Immature natural killer cell (primary cell): ENCODE measurements around the gene SIAE. TPM values are rescaled to one million over a fixed set of nuclear protein-coding genes. Genes with fewer than 3 reads are reported as not detected.
"Not testable (repeated sequence)": the region's sequence is repeated elsewhere in the genome, so short reads cannot be mapped to it uniquely, and the experiment has no call there.

Experiments used
- DNase-seq, 3 donors: peaks; one replicate each; pipeline ENCODE4 v3.0.0; 2022; ENCODE audit warnings: mixed read lengths in 1 of 3
- H3K27ac Mint-ChIP-seq, 6 donors: one replicate each; pipeline ENCODE4 v1.8.0; 2020; ENCODE audit warnings: mixed read lengths in 6 of 6, mild to moderate bottlenecking in 5 of 6, inconsistent platforms in 4 of 6, moderate library complexity in 3 of 6
- H3K27me3 Mint-ChIP-seq, 3 donors: one replicate each; pipeline ENCODE4 v1.8.0; 2020 to 2021; ENCODE audit warnings: low read depth in 3 of 3, mild to moderate bottlenecking in 3 of 3, mixed read lengths in 3 of 3, moderate library complexity in 3 of 3, inconsistent platforms in 1 of 3
- H3K36me3 Mint-ChIP-seq, 3 donors: one replicate each; pipeline ENCODE4 v1.8.0; 2020; ENCODE audit warnings: mixed read lengths in 3 of 3, inconsistent platforms in 2 of 3, mild to moderate bottlenecking in 2 of 3
- H3K4me1 Mint-ChIP-seq, 2 donors: one replicate each; pipeline ENCODE4 v1.8.0; 2020; ENCODE audit warnings: inconsistent platforms in 2 of 2, mild to moderate bottlenecking in 2 of 2, mixed read lengths in 2 of 2, moderate library complexity in 1 of 2
- H3K4me3 Mint-ChIP-seq, 5 donors: one replicate each; pipeline ENCODE4 v1.8.0; 2020; ENCODE audit warnings: mild to moderate bottlenecking in 5 of 5, mixed read lengths in 5 of 5, inconsistent platforms in 3 of 5, moderate library complexity in 3 of 5
- H3K9me3 Mint-ChIP-seq, 6 donors: one replicate each; pipeline ENCODE4 v1.8.0; 2020; ENCODE audit warnings: mild to moderate bottlenecking in 6 of 6, mixed read lengths in 6 of 6, inconsistent platforms in 4 of 6, moderate library complexity in 3 of 6
- polyA plus RNA-seq, 3 donors: library from polyadenylated mRNA; unstranded; fragments of 300-500 nt; fragmentation: Illumina TruSeq; gene quantifications; one replicate each; pipeline ENCODE4 v1.2.3, GENCODE V29; 2021

Gene SIAE
- polyA plus RNA-seq, 3 donors from 2014 or later = 1.7 to 2.9 (median 2.6) TPM

DNA sequence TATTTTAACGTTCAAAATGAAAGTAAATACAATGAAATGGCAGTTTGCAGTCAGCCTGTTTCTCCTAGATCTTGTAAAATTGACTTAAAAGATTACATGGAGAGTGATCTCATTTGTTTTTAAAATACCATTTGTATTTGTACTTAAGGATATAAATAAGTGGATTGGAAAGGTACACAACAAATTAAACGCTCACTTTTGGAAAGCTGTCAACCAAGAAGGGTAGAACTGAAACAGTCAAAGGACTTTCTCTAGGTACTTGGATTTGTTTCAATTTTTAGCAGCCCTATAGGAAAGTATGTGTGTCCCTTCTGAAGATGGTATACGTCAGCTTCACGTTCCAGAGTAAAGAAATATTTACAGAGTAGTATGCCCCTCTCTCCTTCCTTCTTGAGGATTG is 43.6 kb downstream of the SIAE start:
- DNase-seq = no peak
- H3K27me3 Mint-ChIP-seq = no peaks in the 10 kb centered on the region
- H3K4me1 Mint-ChIP-seq = peaks cover 14 to 29% of the 10 kb centered on the region in 2 donors
- peaks cover 3 to 55% (median 28%) of the 10 kb centered on the region in 3 donors for H3K36me3 Mint-ChIP-seq
- no peaks in the 10 kb centered on the region for H3K9me3 Mint-ChIP-seq
- H3K27ac Mint-ChIP-seq = peak overlapping the region in 1 of 6 donors; percentile 57
- no peak overlapping the region for H3K4me3 Mint-ChIP-seq

- Mint-ChIP-seq H3K4me1 (peaks cover 32 to 54% of the 10 kb centered on the region in 2 donors), H3K36me3 (peaks cover 2 to 47% (median 23%) of the 10 kb centered on the region in 3 donors), H3K27ac (no peak overlapping the region), H3K9me3 (no peaks in the 10 kb centered on the region), H3K4me3 (no peak overlapping the region), H3K27me3 (peaks cover 0 to 7% (median 0%) of the 10 kb centered on the region in 3 donors)
- DNase-seq = no peak
Measured at GRCh38 chr11:124627546-124627945, 46.0 kb downstream of the SIAE start.

- H3K36me3 Mint-ChIP-seq = peaks cover 0 to 27% (median 16%) of the 10 kb centered on the region in 3 donors
- H3K4me1 Mint-ChIP-seq = peaks cover 37 to 60% of the 10 kb centered on the region in 2 donors
- H3K27ac Mint-ChIP-seq = peak overlapping the region in 3 of 6 donors; percentile 32 to 82 (median 68)
- DNase-seq = no peak
- no peak overlapping the region for H3K4me3 Mint-ChIP-seq
- H3K9me3 Mint-ChIP-seq = no peaks in the 10 kb centered on the region
- peaks cover 0 to 9% (median 5%) of the 10 kb centered on the region in 3 donors for H3K27me3 Mint-ChIP-seq
Measured at GRCh38 chr11:124625504-124626168, 47.9 kb downstream of the SIAE start.

GRCh38 chr11:124623861-124624525 is 49.5 kb downstream of the SIAE start:
- H3K4me3 Mint-ChIP-seq = peak overlapping the region; percentile 91 to 99 (median 98)
- H3K27ac Mint-ChIP-seq = peak overlapping the region; percentile 92 to 99 (median 98)
- peaks cover 4 to 9% (median 5%) of the 10 kb centered on the region in 3 donors for H3K27me3 Mint-ChIP-seq
- H3K36me3 Mint-ChIP-seq = peaks cover 0 to 21% (median 16%) of the 10 kb centered on the region in 3 donors
- no peaks in the 10 kb centered on the region for H3K9me3 Mint-ChIP-seq
- peaks cover 36 to 60% of the 10 kb centered on the region in 2 donors for H3K4me1 Mint-ChIP-seq
- DNase-seq = no peak

DNA sequence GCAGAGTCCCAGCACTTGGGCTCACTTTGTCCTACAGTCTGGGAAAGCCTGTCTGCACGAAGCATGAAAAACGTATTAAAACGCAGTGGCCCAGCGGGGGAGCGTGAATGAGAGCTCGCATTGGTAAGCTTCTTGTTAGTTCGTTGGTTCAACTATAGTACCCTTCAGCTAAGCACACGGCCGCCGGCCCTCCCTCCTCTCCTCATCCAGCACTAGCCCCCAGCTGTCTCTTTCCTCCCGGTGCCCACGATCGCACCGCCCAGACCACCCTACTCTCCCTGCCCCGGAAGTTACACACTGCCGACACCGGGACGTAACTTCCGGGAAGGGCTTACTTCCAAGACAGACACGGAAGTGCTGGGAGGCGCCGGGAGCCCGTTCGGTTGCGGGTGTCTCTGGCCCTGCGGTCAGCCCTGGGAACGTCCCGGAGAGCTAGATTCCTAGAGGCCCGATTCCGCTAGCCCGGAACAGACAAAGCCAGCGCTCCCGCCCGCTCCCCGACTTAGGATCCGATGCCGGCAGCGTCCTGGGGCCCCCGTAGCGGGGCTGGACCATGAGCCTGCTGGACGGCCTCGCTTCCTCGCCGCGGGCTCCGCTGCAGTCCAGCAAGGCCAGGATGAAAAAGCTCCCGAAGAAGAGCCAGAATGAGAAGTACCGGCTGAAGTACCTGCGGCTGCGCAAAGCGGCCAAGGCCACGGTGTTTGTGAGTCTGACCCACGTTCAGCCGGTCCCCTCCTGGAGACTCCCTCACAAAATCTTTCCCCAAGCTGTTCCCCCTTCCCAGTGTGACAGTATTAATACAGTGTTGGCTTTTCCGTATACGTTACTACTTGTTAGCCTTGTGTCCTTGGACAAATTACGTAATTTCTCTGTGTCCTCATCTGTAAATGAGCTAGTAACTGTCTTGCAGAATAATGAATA is 50.7 kb downstream of the SIAE start, which contains the start of gene TBRG1:
Gene TBRG1, plus strand, starts transcription at position 334 of the 921 bp plus-strand sequence. Its CDS starts 220 bp downstream, at position 554.
- Mint-ChIP-seq H3K27me3 (peaks cover 5 to 9% (median 7%) of the 10 kb centered on the region in 3 donors), H3K27ac (peak within 1 kb of the TSS; percentile 92 to 99 (median 98)), H3K4me3 (peak within 1 kb of the TSS; percentile 91 to 99 (median 98)), H3K36me3 (peaks cover 0 to 13% (median 9%) of the 10 kb centered on the region in 3 donors), H3K9me3 (no peaks in the 10 kb centered on the region), H3K4me1 (peaks cover 36 to 60% of the 10 kb centered on the region in 2 donors)
- peak; percentile 81 to 85 (median 84) for DNase-seq

DNA sequence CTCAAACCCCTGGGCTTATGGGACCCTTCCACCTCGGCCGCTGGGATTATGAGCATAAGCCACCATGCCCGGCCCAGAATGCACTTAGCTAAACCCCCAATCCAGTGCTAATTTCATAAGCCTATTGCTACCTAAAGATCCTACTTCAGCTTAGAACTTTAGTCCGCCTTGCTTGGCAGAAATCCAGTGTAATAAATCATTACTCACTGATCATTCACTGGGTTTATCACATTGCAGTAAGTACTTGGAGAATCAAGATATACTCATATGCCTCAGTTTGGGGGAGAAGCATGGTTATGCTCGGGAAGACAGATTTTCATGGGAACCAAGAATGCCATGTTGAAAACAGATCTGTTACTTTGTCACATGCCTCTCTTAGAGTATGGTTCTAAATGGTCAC is 54.7 kb downstream of the SIAE start:
- Mint-ChIP-seq H3K4me1 (peaks cover 15 to 23% of the 10 kb centered on the region in 2 donors), H3K36me3 (peaks cover 0 to 4% (median 0%) of the 10 kb centered on the region in 3 donors)

DNA sequence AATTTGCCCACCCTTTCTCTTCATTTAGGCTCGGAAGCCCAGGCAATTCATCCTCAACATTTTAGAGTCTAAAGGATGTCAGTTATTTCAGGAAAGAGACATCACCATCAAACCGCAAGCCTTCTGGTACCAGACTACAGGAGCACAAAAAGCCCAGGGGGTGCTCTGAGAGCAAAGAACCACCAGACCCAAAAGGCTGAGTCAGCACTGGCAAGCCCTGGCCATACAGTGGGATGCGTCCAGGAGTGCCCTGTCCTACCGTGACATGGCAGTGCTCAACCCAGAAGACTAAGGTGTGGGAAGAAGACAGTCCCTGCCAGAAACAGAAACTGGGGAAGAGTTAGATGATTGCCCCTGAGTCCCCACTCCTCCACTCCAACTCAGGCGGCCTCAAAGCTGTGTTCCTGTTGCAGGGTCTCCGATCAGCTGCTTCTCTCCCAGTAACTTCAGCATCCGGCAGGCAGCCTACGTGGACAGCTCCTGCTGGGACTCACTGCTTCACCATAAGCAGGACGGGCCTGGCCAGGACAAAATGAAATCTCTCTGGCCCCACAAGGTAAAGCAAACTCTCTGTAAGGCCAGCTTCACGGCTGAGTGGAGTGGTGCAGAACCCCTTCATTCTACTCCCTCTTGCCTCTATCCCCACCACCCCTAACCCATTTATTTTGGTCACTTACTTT is 60.8 kb downstream of the SIAE start:
- peaks cover 0 to 7% (median 1%) of the 10 kb centered on the region in 3 donors for H3K27me3 Mint-ChIP-seq
- no peak for DNase-seq
- H3K27ac Mint-ChIP-seq = no peak overlapping the region
- H3K9me3 Mint-ChIP-seq = no peaks in the 10 kb centered on the region
- no peaks in the 10 kb centered on the region for H3K4me1 Mint-ChIP-seq
- H3K4me3 Mint-ChIP-seq = no peak overlapping the region
- peaks cover 0 to 3% (median 0%) of the 10 kb centered on the region in 3 donors for H3K36me3 Mint-ChIP-seq

More for the DNA sequence above, 54.7 kb downstream of the SIAE start:
- Mint-ChIP-seq H3K9me3 (no peaks in the 10 kb centered on the region), H3K4me3 (no peak overlapping the region), H3K27me3 (peaks cover 6 to 11% (median 9%) of the 10 kb centered on the region in 3 donors), H3K27ac (no peak overlapping the region)
- no peak for DNase-seq

GRCh38 chr11:124612045-124612444 is 61.5 kb downstream of the SIAE start:
- no peaks in the 10 kb centered on the region for H3K36me3 Mint-ChIP-seq
- no peaks in the 10 kb centered on the region for H3K9me3 Mint-ChIP-seq
- no peak for DNase-seq
- no peak overlapping the region for H3K27ac Mint-ChIP-seq
- H3K4me1 Mint-ChIP-seq = no peaks in the 10 kb centered on the region
- H3K27me3 Mint-ChIP-seq = peaks cover 0 to 7% (median 2%) of the 10 kb centered on the region in 3 donors
- H3K4me3 Mint-ChIP-seq = no peak overlapping the region

- no peak within 1 kb of the TSS for H3K27ac Mint-ChIP-seq
- no peak within 1 kb of the TSS for H3K4me3 Mint-ChIP-seq
- peaks cover 0 to 7% (median 2%) of the 10 kb centered on the region in 3 donors for H3K27me3 Mint-ChIP-seq
- H3K36me3 Mint-ChIP-seq = no peaks in the 10 kb centered on the region
- no peaks in the 10 kb centered on the region for H3K4me1 Mint-ChIP-seq
- no peaks in the 10 kb centered on the region for H3K9me3 Mint-ChIP-seq
- DNase-seq = no peak
Measured at GRCh38 chr11:124611064-124611463, 62.5 kb downstream of the SIAE start, which contains the start of gene PANX3. Gene PANX3 (plus strand): TSS chr11:124611428. CDS start chr11:124611557, 129 bp downstream.

GRCh38 chr11:124610295-124610694 is 63.2 kb downstream of the SIAE start:
- DNase-seq = no peak
- Mint-ChIP-seq H3K4me3 (no peak overlapping the region), H3K4me1 (no peaks in the 10 kb centered on the region), H3K27me3 (peaks cover 0 to 4% (median 2%) of the 10 kb centered on the region in 3 donors), H3K9me3 (no peaks in the 10 kb centered on the region), H3K27ac (no peak overlapping the region), H3K36me3 (no peaks in the 10 kb centered on the region)

GRCh38 chr11:124608147-124608546 is 65.4 kb downstream of the SIAE start:
- Mint-ChIP-seq H3K27me3 (peaks cover 0 to 9% (median 2%) of the 10 kb centered on the region in 3 donors), H3K4me3 (no peak overlapping the region), H3K36me3 (no peaks in the 10 kb centered on the region), H3K9me3 (no peaks in the 10 kb centered on the region), H3K4me1 (no peaks in the 10 kb centered on the region), H3K27ac (no peak overlapping the region)
- DNase-seq = no peak

- no peak for DNase-seq
- no peaks in the 10 kb centered on the region for H3K4me1 Mint-ChIP-seq
Measured at GRCh38 chr11:124605719-124606118, 67.8 kb downstream of the SIAE start.

DNA sequence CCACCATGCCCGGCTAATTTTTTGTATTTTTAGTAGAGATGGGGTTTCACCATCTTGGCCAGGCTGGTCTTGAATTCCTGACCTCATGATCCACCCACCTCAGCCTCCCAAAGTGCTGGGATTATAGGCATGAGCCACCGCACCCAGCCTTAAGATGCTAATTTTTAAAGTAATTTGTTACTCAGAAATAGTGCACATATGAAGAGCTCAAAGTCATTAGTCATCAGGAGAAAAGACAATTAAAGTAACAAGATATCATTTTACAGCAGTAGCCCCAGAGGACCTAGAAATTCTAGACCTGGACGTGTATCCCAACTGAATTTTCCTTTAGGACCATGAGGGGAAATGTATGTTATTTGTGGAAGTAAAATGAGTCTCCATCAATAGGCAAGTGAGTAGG is 70.8 kb downstream of the SIAE start:
- DNase-seq, H3K4me3 Mint-ChIP-seq, H3K27ac Mint-ChIP-seq, H3K4me1 Mint-ChIP-seq, H3K9me3 Mint-ChIP-seq, H3K36me3 Mint-ChIP-seq: not testable (repeated sequence)
- H3K27me3 Mint-ChIP-seq = peaks cover 2 to 16% (median 7%) of the 10 kb centered on the region in 3 donors

More at GRCh38 chr11:124605719-124606118, 67.8 kb downstream of the SIAE start:
- no peaks in the 10 kb centered on the region for H3K36me3 Mint-ChIP-seq
- no peak overlapping the region for H3K4me3 Mint-ChIP-seq
- peaks cover 2 to 12% (median 5%) of the 10 kb centered on the region in 3 donors for H3K27me3 Mint-ChIP-seq
- no peaks in the 10 kb centered on the region for H3K9me3 Mint-ChIP-seq
- no peak overlapping the region for H3K27ac Mint-ChIP-seq
